Gastrocnemius medialis (tissue), 4 donors: ENCODE data around the gene NUDT14.

Experiments
- CTCF ChIP-seq, 5 experiments: fragments of 450-650 bp in 3 of 5; fragments of 200-600 bp in 2 of 5; sonication (generic) in 2 of 5; IDR thresholded peaks in 4 of 5; conservative IDR thresholded peaks in 1 of 5; 1 replicate in 4 of 5; 2 replicates in 1 of 5; pipeline ENCODE4 v1.5.1; 2016 to 2019; ENCODE audit warnings: antibody characterized with exemption in 5 of 5, mild to moderate bottlenecking in 3 of 5, moderate library complexity in 3 of 5
- POLR2A ChIP-seq, 2 donors: fragments of 450-650 bp; IDR thresholded peaks; one replicate each; pipeline ENCODE4 v1.6.1; 2017; ENCODE audit warnings: antibody characterized with exemption in 2 of 2, mild to moderate bottlenecking in 2 of 2, moderate library complexity in 2 of 2

DNA sequence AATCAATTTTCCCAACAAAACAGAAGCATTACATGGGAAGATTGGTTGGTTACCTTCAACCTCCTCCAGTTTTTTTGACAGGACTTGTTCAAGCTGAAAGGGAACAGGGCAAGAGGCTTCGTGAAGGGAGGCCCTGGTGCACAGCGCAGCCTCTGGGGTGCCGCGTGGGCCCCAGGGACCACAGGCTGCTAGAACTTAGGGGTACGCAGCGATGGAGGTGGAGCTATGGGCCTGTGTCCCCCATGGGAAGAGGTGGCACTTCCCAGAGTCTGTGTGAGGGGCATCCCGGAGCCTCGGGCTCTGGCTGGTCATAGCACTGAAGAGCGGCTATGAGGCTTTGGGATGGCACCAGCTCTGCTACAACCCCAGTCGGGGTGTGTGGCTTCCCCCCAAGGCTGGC lies 45.1 kb upstream of the NUDT14 start:
- TF ChIP-seq CTCF (IDR thresholded peaks at IDR 0.05 in 4 of 5, conservative IDR thresholded peaks at IDR 0.05 in 1 of 5) (no peak), POLR2A (IDR thresholded peaks at IDR 0.05) (no peak)
